ENCODE measurements around the gene CASP8AP2. TPM values are rescaled to one million over a fixed set of nuclear protein-coding genes. Genes with fewer than 3 reads are reported as not detected.
A peak's percentile ranks its signal among the peaks of the same experiment; 100 is the strongest.
"Not testable (repeated sequence)": the region's sequence is repeated elsewhere in the genome, so short reads cannot be mapped to it uniquely, and the experiment has no call there.

CASP8AP2 gene
- 1 to 10 TPM; 4.2 to 9.3 (median 6.0) TPM for total RNA-seq
- 1 to 10 TPM; 3.0 to 3.5 TPM for polyA plus RNA-seq

- Histone ChIP-seq H3K27me3 (no peaks in the 10 kb centered on the region), H3K4me3 (peak within 1 kb of the TSS; percentile 47 to 90 (median 81)), H3K27ac (peak within 1 kb of the TSS; percentile 35 to 85 (median 62)), H3K9me3 (no peaks in the 10 kb centered on the region), H3K4me1 (peaks cover 0 to 10% (median 0%) of the 10 kb centered on the region in 3 donors), H3K36me3 (no peaks in the 10 kb centered on the region)
- intact Hi-C loops (cut with DNase I), result no loop called here
- DNase-seq (peak; percentile 83 to 96 (median 94)), FAIRE-seq (peak; percentile 98), ATAC-seq (peak; percentile 97 to 99 (median 98))
- 0% methylated on average over 40 to 41 of the region's 41 CpGs for WGBS, 2 donors
- no peak for TF ChIP-seq CTCF (IDR thresholded peaks at IDR 0.05)
Measured at GRCh38 chr6:89829472-89830169, at the start of gene CASP8AP2. CASP8AP2 (plus strand) TSS chr6:89829880.

GRCh38 chr6:89781070-89782034, 48.3 kb upstream of the CASP8AP2 start:
- Histone ChIP-seq H3K4me3 (no peak overlapping the region), H3K27ac (no peak overlapping the region), H3K9me3 (no peaks in the 10 kb centered on the region), H3K4me1 (no peaks in the 10 kb centered on the region), H3K27me3 (no peaks in the 10 kb centered on the region), H3K36me3 (peaks cover 0 to 31% (median 11%) of the 10 kb centered on the region in 3 donors)
- intact Hi-C loops (cut with DNase I), result no loop called here
- no peak for TF ChIP-seq CTCF (IDR thresholded peaks at IDR 0.05)
- DNase-seq (no peak), FAIRE-seq (no peak), ATAC-seq (no peak)
- WGBS, 2 donors, result 91 to 97% methylated on average over 6 of the region's 6 CpGs

GRCh38 chr6:89782222-89782621, 47.5 kb upstream of the CASP8AP2 start:
- 64 to 71% methylated on average over 1 of the region's 1 CpG for WGBS, 2 donors
- intact Hi-C loops (cut with DNase I), result no loop called here
- FAIRE-seq (no peak), DNase-seq (no peak), ATAC-seq (no peak)
- H3K4me3 ChIP-seq, result no peak overlapping the region
- no peak overlapping the region for H3K27ac ChIP-seq
- peaks cover 0 to 31% (median 11%) of the 10 kb centered on the region in 3 donors for H3K36me3 ChIP-seq
- no peaks in the 10 kb centered on the region for H3K4me1 ChIP-seq
- no peaks in the 10 kb centered on the region for H3K9me3 ChIP-seq
- H3K27me3 ChIP-seq, result no peaks in the 10 kb centered on the region
- no peak for TF ChIP-seq CTCF (IDR thresholded peaks at IDR 0.05)

- ATAC-seq; H3K4me1 ChIP-seq; DNase-seq; H3K4me3 ChIP-seq; H3K9me3 ChIP-seq; intact Hi-C loops (cut with DNase I); FAIRE-seq; H3K27me3 ChIP-seq; H3K27ac ChIP-seq: not testable (repeated sequence)
- H3K36me3 ChIP-seq, result peaks cover 0 to 31% (median 11%) of the 10 kb centered on the region in 3 donors
- WGBS, 2 donors, result 93 to 94% methylated on average over 7 of the region's 7 CpGs
Measured at GRCh38 chr6:89783293-89783692, 46.4 kb upstream of the CASP8AP2 start.

- 52 to 66% methylated on average over 6 of the region's 6 CpGs for WGBS, 2 donors
- intact Hi-C loops (cut with DNase I), result no loop called here
- ATAC-seq, result no peak
Measured at GRCh38 chr6:89784838-89785237, 44.8 kb upstream of the CASP8AP2 start.

More at GRCh38 chr6:89784838-89785237, 44.8 kb upstream of the CASP8AP2 start:
- Histone ChIP-seq H3K4me1 (no peaks in the 10 kb centered on the region), H3K36me3 (peaks cover 0 to 32% (median 16%) of the 10 kb centered on the region in 3 donors), H3K27me3 (no peaks in the 10 kb centered on the region), H3K4me3 (no peak overlapping the region), H3K9me3 (no peaks in the 10 kb centered on the region), H3K27ac (no peak overlapping the region)
- TF ChIP-seq CTCF (IDR thresholded peaks at IDR 0.05), result no peak
- no peak for DNase-seq
- FAIRE-seq, result no peak
